Measurements from ENCODE around the gene ASTN2.

The ASTN2 gene

GRCh38 chr9:116774421-116775180, 640.3 kb downstream of the ASTN2 start:
- no peaks in the 10 kb centered on the region for H3K36me3 ChIP-seq (ENCODE audit: control insufficient read depth, insufficient read depth, low read length)
- H3K27me3 ChIP-seq (replicated peaks; ENCODE audit: control insufficient read depth, insufficient read depth, low read length): no peaks in the 10 kb centered on the region
- no peak for DNase-seq (ENCODE audit: extremely low read depth, insufficient read length)
- TF ChIP-seq CTCF (IDR thresholded peaks at IDR 0.05; ENCODE audit: insufficient read depth, low read length, poor library complexity, severe bottlenecking): no peak
- no peak overlapping the region for H3K4me3 ChIP-seq (replicated peaks; ENCODE audit: low read depth, low read length)

GRCh38 chr9:116767219-116767618, 647.6 kb downstream of the ASTN2 start:
- H3K4me3 ChIP-seq (replicated peaks; ENCODE audit: low read depth, low read length): no peak overlapping the region
- no peaks in the 10 kb centered on the region for H3K36me3 ChIP-seq (ENCODE audit: control insufficient read depth, insufficient read depth, low read length)
- peaks cover 1% of the 10 kb centered on the region; the same call in 1 of the 2 replicates for H3K27me3 ChIP-seq (replicated peaks; ENCODE audit: control insufficient read depth, insufficient read depth, low read length)
- TF ChIP-seq CTCF (IDR thresholded peaks at IDR 0.05; ENCODE audit: insufficient read depth, low read length, poor library complexity, severe bottlenecking): no peak
- no peak for DNase-seq (ENCODE audit: extremely low read depth, insufficient read length)

- Histone ChIP-seq H3K27me3 (replicated peaks; ENCODE audit: control insufficient read depth, insufficient read depth, low read length) (peaks cover 1% of the 10 kb centered on the region; the same call in 1 of the 2 replicates), H3K36me3 (ENCODE audit: control insufficient read depth, insufficient read depth, low read length) (no peaks in the 10 kb centered on the region), H3K4me3 (replicated peaks; ENCODE audit: low read depth, low read length) (no peak overlapping the region)
- no peak for DNase-seq (ENCODE audit: extremely low read depth, insufficient read length)
- no peak for TF ChIP-seq CTCF (IDR thresholded peaks at IDR 0.05; ENCODE audit: insufficient read depth, low read length, poor library complexity, severe bottlenecking)
Measured at GRCh38 chr9:116765011-116765410, 649.8 kb downstream of the ASTN2 start.

GRCh38 chr9:116763770-116764169, 651.1 kb downstream of the ASTN2 start:
- no peak for DNase-seq (ENCODE audit: extremely low read depth, insufficient read length)
- no peak overlapping the region for H3K4me3 ChIP-seq (replicated peaks; ENCODE audit: low read depth, low read length)
- H3K27me3 ChIP-seq (replicated peaks; ENCODE audit: control insufficient read depth, insufficient read depth, low read length): peaks cover 1% of the 10 kb centered on the region; the same call in 1 of the 2 replicates
- no peak for TF ChIP-seq CTCF (IDR thresholded peaks at IDR 0.05; ENCODE audit: insufficient read depth, low read length, poor library complexity, severe bottlenecking)
- no peaks in the 10 kb centered on the region for H3K36me3 ChIP-seq (ENCODE audit: control insufficient read depth, insufficient read depth, low read length)

GRCh38 chr9:116760636-116761035, 654.2 kb downstream of the ASTN2 start:
- no peaks in the 10 kb centered on the region for H3K36me3 ChIP-seq (ENCODE audit: control insufficient read depth, insufficient read depth, low read length)
- no peak overlapping the region for H3K4me3 ChIP-seq (replicated peaks; ENCODE audit: low read depth, low read length)
- DNase-seq (ENCODE audit: extremely low read depth, insufficient read length): no peak
- TF ChIP-seq CTCF (IDR thresholded peaks at IDR 0.05; ENCODE audit: insufficient read depth, low read length, poor library complexity, severe bottlenecking): no peak
- H3K27me3 ChIP-seq (replicated peaks; ENCODE audit: control insufficient read depth, insufficient read depth, low read length): 0 out of 2 replicates have a peak, but pooled peaks cover 1% of the 10 kb centered on the region

Data from GM06990 (cell line).